ENCODE results near the gene TMEM255B.

Gene TMEM255B

DNA sequence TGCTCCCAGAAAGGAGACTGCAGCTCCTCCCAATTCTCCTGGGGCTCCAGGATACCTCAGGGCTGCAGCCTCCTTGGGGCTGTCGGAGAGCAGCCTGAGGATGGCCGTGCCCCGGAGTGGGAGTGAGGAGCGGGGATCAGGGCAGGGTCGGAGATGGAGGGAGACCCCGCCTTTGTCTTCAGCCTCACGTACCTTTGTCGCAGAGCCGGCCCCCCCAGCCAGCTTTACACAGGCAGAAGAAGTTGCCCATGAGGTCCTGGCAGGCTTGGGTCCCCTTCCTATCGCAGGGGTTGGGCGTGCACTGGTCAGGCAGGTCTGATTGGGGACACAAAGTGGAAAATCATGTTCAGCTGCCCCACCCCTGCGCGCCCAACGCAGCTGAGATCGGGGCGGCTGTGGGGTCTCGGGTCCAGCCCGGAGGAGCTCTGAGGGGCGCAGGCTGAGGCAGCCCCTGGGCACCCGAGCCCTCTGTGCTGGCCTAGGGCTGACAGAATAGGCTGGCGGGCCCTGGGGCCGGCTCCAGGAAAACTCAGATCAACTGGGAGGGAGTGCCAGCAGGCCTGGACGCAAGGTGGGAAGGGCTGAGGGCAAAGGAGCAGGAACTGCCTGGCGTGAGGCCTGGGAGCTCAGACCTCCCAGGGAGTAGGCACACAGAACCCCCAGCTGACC lies 80.6 kb downstream of the TMEM255B start:
- no peak for DNase-seq

DNA sequence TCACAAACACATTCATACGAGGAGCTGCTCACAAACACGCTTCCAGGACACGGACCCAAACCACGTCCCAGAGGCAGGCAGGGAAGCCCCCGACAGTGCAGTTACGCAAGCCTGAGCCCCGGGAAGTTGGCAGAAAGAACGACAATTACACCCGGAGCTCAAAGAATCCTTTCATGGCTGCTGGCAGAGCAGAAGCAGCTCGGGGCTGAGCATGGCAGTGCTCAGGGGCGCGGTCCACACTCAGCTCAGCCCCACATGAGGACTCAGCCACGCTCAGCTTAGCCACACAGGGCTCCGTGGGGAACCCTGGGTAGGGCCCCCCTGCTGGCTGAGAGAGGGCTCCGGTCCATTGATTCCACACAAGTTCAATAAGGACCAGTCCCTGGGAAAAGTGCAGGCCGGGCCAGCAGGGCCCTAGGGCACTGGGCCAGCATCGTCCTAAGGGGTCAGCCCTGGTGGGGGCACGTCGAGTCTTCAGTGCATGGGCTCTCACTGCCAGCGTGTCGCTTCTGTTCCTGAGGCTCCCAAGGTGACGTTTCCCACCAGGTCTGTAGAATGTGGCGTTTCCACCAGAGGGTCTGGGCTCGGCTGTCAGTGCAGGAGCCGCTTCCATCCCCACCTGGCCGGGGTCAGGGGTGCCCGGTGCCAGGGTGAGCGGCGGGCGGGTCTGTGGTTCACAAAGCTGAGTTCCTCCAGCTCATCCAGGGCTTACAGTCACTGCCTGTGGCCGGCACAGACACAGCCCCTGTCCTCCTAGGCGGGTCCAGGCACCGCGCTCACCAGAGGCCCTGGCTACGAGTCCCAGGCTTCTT lies 81.7 kb downstream of the TMEM255B start:
- DNase-seq: no peak

DNA sequence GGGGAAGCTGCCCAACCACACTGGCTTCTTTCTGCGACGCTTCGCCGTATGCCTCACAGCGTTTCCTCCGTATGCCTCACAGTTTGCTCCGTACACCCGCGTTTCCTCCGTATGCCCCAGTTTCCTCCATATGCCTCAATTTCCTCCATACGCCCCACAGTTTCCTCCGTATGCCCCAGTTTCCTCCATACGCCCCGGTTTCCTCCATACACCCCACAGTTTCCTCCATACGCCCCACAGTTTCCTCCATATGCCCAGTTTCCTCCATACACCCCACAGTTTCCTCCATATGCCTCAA lies 82.3 kb downstream of the TMEM255B start:
- DNase-seq: peak; percentile 11

DNA sequence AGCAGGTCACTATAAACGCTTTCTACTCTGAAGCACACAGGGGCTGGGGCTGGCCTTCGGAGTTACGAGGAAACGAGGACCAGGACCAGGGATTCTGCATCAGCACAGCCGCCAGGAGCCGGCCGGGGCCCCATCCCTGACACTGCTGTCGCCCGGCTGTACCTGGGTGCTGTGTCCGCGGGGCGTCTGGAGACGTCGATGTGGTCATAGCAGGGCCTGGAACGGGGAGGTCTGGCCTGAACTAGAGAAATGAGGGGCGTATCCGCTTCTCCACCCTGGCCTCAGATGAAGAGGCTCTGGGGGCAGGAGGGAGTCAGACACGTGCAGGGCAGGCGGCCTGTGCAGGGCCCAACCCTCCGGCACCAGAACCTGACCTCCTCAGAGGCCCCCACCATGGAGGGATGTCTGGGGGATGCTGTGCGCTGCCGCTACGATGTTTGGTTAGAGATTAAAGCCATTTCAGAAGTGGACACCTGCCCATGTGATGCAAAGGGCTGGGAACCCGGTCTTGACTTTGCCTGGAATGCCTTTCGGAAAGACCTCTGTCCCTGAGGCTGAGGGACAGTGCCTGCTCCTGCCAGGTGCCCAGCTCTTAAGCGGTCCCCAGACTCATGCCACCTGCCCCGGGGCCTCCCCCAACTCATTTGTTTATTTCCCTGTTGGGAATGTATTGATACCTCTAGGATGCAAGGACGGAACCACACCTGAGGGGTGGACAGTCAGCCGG lies 83.5 kb downstream of the TMEM255B start:
- DNase-seq: no peak

DNA sequence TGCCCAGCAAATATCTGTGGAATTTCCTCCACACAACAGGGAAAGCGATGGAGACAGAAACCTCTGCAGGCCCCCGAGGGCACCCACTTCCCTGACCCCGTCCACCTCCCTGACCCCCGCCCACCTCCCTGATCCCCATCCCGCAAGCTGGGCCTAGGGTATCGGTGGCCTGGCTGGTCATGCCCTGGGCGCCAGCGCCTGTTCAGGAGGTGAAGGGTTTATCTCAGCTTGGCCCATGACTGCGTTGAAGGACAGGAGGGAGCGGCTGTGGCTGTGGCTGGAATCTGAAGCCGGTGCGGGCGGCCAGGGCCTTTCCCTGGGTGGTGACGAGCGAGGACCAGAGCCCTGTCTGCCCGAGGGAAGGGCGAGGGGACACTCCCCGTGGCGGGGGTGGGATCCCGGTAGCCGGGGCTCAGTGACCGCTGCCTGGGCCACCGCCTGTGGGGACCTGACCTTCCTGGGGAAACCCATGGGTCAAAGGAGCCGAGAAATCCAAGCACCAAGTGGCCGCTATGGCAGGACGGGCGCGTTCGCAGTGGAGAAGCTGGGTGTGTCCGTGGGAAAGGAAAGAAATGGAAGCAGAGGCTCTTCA lies 84.1 kb downstream of the TMEM255B start:
- no peak for DNase-seq

DNA sequence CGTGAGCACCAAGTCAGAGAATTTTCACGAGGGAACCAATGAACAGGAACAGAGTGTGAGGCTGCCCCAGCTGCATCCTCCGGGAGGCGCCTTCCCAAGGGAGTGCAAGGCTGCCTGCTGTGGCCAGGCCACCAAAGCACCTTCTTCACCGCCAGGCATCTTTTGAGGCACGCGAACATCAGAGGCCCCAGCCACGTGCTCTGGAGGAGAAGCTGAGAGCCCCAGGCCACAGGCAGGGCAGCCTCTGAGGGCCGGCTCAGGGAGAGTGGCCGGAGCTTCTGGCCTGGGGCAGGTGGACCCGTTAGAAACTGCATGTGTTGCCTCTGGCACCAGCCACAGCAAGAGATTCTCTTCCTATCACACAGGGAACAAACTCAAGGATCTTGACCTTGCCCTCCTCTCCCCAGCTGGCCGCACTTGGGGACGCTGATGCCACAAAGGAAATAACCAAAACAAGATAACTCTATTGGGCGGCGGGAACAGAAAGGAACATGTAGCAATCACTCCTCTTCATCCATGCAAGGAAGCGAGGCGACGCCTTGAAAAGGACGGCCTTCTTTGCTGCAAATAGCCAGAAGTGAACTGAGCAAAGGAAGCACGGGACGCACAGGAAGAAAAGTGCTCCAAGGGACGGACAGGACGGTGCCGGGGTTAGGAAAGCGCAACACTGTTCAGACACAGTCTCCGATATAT lies 85.0 kb downstream of the TMEM255B start:
- DNase-seq: no peak

DNA sequence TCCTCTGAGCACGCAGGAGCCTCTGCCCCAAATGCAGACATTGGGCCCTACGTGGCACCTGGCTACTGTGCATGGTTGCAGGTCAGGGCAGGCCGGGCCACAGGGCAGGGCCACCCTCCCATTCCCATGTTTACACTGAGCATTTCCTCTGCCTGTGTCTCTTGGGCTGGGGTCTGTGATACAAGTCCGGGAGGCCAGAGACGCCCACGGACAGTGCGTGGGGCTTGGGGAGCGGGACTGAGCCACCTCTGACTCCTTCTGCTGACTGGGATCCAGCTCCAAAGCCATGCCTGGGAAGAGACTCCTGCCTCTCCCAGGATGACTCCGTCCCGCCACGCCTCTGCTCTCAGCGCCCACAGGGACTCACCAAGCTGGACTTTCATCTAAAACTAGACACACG lies 86.0 kb downstream of the TMEM255B start:
- DNase-seq: no peak

DNA sequence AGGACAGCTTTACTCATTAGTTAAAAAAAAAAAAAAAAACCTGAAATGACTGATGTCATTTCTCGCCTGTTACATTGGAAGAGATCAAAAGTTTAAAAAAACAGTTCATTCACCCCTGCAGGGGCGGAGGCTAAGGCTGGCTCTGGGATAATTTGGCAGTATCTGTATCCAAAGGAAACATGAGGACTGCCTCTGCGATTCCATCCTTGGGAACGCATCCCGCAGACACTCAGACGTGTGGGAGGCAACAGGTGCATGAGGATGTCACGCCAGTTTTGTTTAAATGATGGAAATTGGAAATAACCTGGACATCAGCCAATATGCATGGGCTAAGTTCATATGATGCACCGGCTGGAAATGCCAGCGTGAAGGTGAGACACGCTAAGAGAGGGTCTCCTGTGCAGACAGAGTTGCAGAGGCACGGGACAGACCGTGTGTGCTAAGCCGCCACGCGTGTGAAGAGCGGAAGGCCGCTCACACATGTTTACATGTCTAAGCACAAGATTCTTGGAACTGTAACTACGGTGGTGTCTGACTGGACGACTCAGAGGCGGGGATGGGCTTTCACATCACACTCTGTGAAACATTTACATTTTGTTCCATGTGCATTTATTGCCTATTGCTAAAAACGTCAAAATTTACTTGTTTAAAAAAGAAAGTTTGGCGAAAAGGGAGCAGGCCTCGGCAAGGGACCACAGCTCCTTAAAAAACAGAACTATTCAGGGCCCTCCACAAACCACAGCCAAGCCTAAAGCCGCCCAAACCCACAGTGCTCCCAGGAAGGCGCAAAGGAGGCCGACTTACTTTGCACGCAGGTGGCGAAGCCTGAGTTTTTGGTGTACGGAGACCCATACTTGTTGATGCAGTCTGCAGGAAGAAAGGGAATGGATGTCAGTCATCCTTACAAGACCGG lies 87.0 kb downstream of the TMEM255B start:
- DNase-seq: no peak

DNA sequence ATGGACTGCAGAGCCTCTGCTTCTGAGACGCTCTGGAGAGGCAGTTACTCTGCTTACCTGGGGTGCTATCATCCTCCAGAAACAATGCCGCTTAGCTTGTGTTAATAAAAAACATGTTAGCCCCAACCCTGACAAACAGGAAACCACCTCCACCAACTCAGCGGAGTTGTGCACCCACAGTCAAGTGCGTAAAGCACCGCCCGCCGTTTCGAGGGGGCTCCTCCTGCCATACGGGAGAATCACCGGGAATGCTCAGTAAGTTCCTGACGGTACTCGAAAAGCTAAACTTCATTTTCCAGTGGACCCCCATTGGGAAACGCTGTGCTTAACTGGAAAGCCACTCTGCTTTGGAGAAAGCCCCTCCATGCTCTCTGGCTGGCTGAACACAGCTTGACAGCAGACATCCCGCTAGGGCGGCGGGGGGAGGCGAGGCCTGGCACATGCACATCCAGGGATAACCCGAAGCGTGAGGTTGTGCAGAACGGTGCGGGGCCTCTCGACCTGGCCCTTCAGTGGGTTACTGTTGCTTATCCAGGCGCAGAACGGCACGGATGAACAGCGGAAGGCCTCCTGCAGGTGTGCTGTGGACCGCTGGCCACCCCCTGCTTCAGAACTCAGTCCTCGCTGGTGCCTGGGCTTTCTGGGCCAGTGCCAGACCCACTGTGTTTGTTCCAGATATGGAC lies 87.8 kb downstream of the TMEM255B start:
- DNase-seq: peak; percentile 40

DNA sequence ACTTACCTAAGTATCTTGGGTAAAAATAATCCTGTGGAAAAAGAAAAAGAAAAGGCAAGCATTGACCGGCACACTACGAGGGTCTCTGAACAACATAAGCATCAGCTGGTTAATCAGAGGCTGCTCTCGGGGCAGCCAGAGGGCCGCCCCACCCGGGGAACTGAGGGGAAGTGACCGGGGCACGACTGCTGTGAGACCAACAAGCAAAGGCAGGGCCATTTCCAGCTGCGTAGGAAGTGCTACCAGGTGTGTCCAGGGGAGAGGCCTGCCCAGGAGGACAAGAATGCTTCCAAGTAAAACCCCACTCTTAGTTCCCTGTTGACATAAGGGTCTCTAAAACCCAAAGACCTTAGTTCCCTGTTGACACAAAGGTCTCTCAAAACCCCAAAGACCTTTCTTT lies 89.0 kb downstream of the TMEM255B start:
- no peak for DNase-seq

DNA sequence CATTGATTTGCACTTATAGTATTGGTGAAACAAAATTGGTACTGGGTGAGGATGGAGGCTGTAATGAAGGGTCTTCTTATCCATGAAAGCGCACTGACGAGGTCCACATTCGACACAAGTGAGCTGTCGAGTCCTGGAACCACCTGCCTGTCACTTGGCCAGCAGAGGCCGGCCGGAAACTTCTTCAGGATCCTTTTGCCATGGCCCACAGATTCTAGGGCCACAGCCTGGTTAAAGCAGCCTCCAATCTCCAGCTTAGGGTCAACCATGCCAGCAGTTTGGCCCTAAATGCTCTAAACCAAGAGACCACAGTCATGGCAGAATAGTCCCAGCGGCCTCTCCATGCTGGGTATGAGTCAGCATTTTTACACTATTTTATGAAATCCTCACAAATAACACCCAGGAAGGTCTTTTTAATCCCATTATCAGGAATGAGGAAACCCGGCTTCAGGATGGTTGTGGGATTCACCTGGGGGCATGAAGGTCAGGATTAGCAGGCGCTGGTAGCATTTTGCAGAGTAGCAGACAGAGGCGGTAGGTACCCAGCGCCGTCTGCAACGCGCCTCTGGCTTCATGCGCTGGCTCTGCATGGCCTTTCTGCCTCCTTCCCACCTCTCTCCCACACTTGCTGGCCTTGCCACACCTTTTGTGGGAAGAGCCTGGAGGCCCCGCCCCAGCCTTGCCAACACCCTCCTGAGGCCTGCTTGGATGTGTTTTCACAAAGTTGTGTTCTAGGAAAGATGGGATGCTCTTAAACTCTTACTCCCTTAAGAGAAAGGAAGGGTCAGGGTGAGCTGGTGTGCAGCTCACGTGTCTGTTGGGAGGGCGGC lies 89.6 kb downstream of the TMEM255B start:
- DNase-seq: no peak

DNA sequence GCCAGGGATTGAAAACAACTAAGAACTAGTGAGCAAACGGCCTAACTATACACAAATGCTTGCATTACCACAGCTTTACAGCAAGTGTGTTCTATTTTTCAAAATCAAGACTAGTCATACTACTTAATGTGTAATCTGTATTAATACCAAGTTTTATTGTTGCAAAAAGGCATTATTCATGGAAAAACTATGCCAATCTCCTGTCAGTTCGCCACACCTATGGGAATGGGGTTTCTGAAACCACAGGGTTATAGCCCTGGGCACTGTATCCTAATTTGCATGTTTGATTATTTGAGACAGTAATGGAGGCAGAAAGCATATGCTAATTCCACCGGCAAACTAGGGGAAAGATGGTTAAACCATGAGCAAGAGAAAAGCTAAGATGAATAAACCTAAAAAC lies 90.5 kb downstream of the TMEM255B start:
- DNase-seq: no peak

DNA sequence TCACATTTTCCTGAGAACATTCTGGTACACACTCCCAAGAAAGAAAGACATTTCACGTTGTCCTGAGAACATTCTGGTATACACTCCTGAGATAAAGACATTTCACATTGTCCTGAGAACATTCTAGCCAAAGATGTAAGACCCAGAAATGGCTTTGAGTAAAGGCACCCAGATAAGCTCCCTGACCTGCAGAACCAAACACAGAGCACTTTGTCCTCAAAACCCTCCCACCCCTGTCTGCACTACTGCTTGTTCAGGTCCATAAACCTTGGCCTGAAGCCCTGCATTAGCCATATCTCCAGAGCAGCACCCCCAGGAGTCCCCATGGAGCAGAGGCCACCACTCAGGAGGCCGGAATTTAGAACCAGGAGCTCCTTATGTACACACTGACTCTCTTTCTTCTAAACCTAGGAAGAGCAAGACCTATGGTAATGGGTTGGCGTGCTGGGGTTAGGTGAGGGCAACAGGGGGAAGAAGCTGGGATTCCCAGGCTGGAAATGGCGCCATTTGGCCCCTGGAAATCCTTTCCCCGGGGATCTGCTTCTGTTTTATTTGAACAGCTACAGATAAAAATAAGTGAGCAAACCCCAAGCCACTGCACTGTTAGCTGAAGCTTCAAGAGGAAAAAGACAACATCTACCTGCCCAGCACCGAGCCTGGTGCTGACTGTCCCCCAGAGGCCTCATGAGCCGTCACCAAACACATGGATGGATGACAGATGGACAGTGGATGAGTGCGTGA lies 91.1 kb downstream of the TMEM255B start:
- no peak for DNase-seq

DNA sequence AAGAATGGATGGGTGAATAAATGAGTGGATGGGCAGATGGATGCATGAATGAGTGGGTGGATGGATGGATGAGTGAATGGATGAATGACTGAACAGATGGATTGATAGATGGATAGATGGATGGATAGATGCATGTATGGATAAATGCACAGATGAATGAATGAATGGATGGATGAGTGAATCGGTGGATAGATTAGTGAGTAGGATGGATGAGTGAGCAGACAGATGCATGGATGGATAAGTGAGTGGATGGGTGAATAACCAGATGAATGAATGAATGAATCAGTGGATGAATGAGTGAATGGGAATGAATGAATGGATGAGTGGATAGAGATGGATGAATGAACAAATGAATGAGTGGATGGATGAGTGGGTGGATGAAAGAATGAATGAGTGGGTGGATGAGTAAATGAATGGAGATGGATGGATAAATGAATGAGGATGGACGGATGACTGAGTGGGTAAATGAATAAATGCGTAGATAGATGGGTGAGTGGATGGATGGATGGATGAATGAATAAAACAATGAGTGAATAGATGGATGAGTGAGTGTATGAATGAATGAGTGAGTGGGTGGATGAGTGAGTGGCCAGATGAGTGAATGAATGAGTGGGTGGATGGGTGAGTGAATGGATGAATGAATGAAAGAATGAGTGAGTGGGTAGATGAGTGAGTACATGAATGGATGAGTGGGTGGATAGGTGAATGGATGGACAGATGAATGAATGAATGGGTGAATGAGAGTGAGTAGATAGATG lies 91.9 kb downstream of the TMEM255B start:
- DNase-seq: no peak

DNA sequence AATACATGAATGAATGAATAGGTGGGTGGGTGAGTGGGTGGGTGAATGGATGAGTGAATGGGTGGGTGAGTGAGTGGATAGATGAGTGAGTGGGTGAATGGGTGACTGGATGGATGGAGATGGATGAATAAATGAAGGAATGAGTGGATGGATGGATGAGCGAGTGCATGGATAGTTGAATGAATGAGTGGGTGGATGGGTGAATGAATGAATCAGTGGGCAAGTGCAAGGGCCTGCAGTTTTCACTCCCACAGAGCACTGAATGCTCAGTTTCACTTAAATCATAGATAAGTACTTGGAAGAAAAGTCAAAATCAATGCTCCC lies 92.4 kb downstream of the TMEM255B start:
- no peak for DNase-seq

DNA sequence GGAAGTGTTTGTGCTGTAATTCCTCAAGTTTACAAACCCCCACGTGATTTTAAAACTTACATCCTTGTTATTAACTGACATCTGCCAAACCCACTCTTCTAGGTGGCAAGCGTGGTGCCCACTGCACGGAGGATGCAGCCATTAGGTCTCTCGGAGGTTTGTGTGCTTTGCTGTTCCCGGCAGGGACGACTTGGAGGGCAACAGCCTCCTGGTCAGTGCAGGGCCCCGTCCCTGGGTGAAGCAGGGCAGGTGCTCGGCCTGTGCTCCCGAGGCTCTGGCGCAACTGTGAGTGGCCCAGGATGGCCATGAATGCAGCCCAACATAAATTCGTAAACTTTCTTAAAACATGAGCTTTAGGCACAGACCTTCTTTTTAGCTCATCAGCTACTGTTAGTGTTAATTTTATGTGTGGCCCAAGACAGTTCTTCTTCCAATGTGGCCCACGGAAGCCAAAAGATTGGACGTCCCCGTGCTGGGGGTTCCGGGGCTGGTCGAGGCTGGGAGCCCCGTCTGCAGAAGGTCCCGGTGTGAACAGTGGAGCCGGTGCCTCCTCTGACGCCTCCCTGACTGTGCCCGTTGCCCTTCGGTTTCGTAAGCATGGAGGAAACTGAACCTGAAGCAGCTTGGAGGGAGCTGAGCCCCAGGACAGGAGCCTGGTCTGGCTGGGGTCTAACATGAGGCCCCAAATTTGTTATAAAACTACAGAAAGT lies 93.0 kb downstream of the TMEM255B start:
- DNase-seq: no peak

DNA sequence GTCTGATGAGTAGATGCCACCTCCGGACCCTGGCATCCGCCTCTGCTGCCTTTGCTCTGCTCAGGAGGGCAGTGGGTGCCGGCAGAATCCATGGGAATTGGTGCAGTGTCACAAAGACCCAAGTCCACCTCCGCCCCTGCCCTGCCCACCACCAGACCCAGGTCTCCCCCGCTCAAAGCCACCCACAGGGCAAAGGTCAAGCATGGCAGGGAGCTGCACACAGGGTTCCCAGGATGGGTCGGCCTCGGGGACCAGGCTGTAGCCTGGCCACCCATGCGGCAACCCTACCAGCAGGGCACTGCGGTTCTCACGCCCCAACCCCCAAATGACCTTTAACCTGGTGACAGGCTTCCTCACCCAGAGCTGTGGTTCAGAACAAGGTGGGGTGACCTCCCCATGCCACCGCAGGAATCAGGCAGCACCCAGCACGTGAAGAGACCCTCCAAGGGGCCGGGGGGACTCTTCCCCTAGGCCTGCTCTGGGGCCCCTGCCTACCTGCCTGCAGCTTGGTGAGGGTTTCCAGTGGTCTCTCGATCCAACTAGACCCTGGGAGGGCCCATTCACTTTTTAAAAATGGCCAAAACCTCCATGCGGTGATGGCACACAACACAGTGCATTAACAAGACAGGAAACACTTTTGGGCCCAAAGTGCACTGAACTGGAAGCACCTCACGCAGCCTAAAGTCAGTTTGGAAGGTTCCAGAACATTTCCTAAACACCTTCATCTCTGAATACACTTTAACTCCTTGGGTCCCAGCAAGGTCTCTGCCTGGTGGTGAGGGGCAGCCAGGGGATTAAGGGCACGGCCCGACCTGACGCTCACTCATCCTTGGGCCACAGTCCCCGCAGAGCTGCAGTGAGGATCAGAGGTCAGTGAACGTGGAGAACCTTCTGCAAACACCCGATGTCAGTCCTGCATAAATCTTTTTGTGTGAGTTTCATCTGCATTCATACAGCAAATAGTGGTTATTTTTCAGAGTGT lies 93.8 kb downstream of the TMEM255B start:
- DNase-seq: no peak
